PC-3 (cell line): ENCODE measurements around the gene SLC38A2. TPM values are rescaled to one million over a fixed set of nuclear protein-coding genes. Genes with fewer than 3 reads are reported as not detected.
A peak's percentile ranks its signal among the peaks of the same experiment; 100 is the strongest.

ENCODE experiments used
- ATAC-seq: fragments of 200-7000 bp; cut with Tn5 transposase; 2 replicates; pipeline ENCODE4 v1.9.1; 2020; ENCODE audit warnings: mild to moderate bottlenecking, moderate library complexity
- BruUV-seq: library from RNA; stranded (reverse); fragments of 400-500 nt; replicated peaks from 2 replicates; lab custom pipeline; 2021; lab: Mats Ljungman, UMichigan
- CTCF ChIA-PET: fragments of 300-600 bp; sonication (Branson Sonifier 250); formaldehyde crosslinking; loops from one replicate; lab custom pipeline; 2022; ENCODE audit warnings: antibody characterized with exemption; lab: Charles Lee
- POLR2A ChIA-PET: fragments of 300-600 bp; sonication (Branson Sonifier 250); formaldehyde crosslinking; loops from one replicate; lab custom pipeline; 2022; ENCODE audit warnings: antibody characterized with exemption; ENCODE audit not compliant: unreplicated experiment; lab: Charles Lee
- DNase-seq: peaks from one replicate; pipeline ENCODE4 v3.0.0-alpha.2; 2015
- H2AFZ ChIP-seq: fragments of 300-600 bp; sonication (generic); 2 replicates; pipeline ENCODE4 v1.6.0; 2016; ENCODE audit warnings: antibody characterized with exemption, low read length
- H3F3A ChIP-seq: fragments of 300-600 bp; sonication (generic); one replicate; pipeline ENCODE4 v1.6.0; 2017; ENCODE audit warnings: antibody characterized with exemption, low read length, control low read depth, mild to moderate bottlenecking; ENCODE audit not compliant: unreplicated experiment
- H3K27ac ChIP-seq: fragments of 300-600 bp; sonication (generic); 2 replicates; pipeline ENCODE4 v1.5.1; 2016; ENCODE audit warnings: mild to moderate bottlenecking, low read length
- H3K27me3 ChIP-seq: fragments of 300-600 bp; sonication (generic); 2 replicates; pipeline ENCODE4 v1.6.1; 2016; ENCODE audit warnings: low read length, mixed read lengths
- H3K36me3 ChIP-seq: fragments of 300-600 bp; sonication (generic); 2 replicates; pipeline ENCODE4 v1.6.1; 2016; ENCODE audit warnings: low read depth, mixed run types, low read length, mixed read lengths
- H3K4me1 ChIP-seq: fragments of 300-600 bp; sonication (generic); 2 replicates; pipeline ENCODE4 v1.5.1; 2016; ENCODE audit warnings: low read length; ENCODE audit not compliant: insufficient read depth
- H3K4me2 ChIP-seq: fragments of 300-600 bp; sonication (generic); 2 replicates; pipeline ENCODE4 v1.6.0; 2016; ENCODE audit warnings: low read length
- H3K4me3 ChIP-seq: fragments of 300-600 bp; sonication (generic); 2 replicates; pipeline ENCODE4 v1.5.1; 2016; ENCODE audit warnings: mild to moderate bottlenecking, low read length, mixed read lengths
- H3K79me2 ChIP-seq: fragments of 300-600 bp; sonication (generic); 2 replicates; pipeline ENCODE4 v1.6.1; 2017; ENCODE audit warnings: low read length, mixed read lengths
- H3K9ac ChIP-seq: fragments of 300-600 bp; sonication (generic); 2 replicates; pipeline ENCODE4 v1.6.0; 2016; ENCODE audit warnings: mild to moderate bottlenecking, low read length
- H3K9me2 ChIP-seq: fragments of 300-600 bp; sonication (generic); replicated peaks from 2 replicates; pipeline ENCODE4 v1.6.1; 2016; ENCODE audit warnings: mixed run types, low read length, mixed read lengths
- H3K9me3 ChIP-seq: fragments of 300-600 bp; sonication (generic); 2 replicates; pipeline ENCODE4 v1.6.1; 2016; ENCODE audit warnings: low read length, mixed read lengths
- H4K20me1 ChIP-seq: fragments of 300-600 bp; sonication (generic); 2 replicates; pipeline ENCODE4 v1.6.1; 2016; ENCODE audit warnings: low read length, mixed read lengths
- CTCF ChIP-seq: fragments of 300-600 bp; sonication (generic); conservative IDR thresholded peaks from 2 replicates; pipeline ENCODE4 v1.5.1; 2017; ENCODE audit warnings: antibody characterized with exemption, low read depth, mild to moderate bottlenecking, low read length
- EZH2 ChIP-seq: fragments of 300-600 bp; sonication (generic); IDR thresholded peaks from one replicate; pipeline ENCODE4 v1.6.1; 2017; ENCODE audit warnings: antibody characterized with exemption, mild to moderate bottlenecking, low read length; ENCODE audit not compliant: unreplicated experiment
- EZH2phosphoT487 ChIP-seq: fragments of 300-600 bp; sonication (generic); IDR thresholded peaks from 2 replicates; pipeline ENCODE4 v1.6.1; 2018; ENCODE audit warnings: mild to moderate bottlenecking, antibody characterized with exemption, low read length, borderline replicate concordance
- intact Hi-C: fragments of 100-400 bp; cut with micrococcal nuclease; formaldehyde crosslinking; loops from 2 replicates; pipeline ENCODE4 v1.9.0; 2023
- total RNA-seq: library from RNA; depleted of rRNA; stranded (reverse); fragments of >200 nt; gene quantifications from 2 replicates; pipeline ENCODE4 v1.2.3, GENCODE V29; 2014

The SLC38A2 gene
- total RNA-seq, 1 experiment from 2014 or later, result 214 TPM

- 0 out of 2 replicates have a peak overlapping the region, but pooled peaks have one; percentile 39 for H2AFZ ChIP-seq
- H3K9me3 ChIP-seq, result no peaks in the 10 kb centered on the region
- H3F3A ChIP-seq, result peaks cover 21% of the 10 kb centered on the region
- peak overlapping the region; percentile 94 for H3K27ac ChIP-seq
- peaks cover 82% of the 10 kb centered on the region for H3K4me1 ChIP-seq
- no peaks in the 10 kb centered on the region for H3K27me3 ChIP-seq
- TF ChIP-seq EZH2 (no peak), EZH2phosphoT487 (no peak), CTCF (no peak)
- H3K4me2 ChIP-seq, result peak overlapping the region; percentile 89
- peaks cover 29% of the 10 kb centered on the region for H3K79me2 ChIP-seq
- no peaks in the 10 kb centered on the region for H3K36me3 ChIP-seq
- no TSS peak for BruUV-seq
- no peak for ATAC-seq
- ChIA-PET POLR2A (interaction anchor here (0.5 to 1.8 kb wide), 11 partner anchors 11 to 400 kb away, joined by 3 to 14 read pairs (median 4); partner anchors contain the start of gene SLC38A1), CTCF (interaction anchor here (0.6 to 1.9 kb wide), 2 partner anchors 44 to 274 kb away, joined by 4 to 5 read pairs; no protein-coding TSS in a partner anchor)
- H3K4me3 ChIP-seq, result peak overlapping the region; percentile 55
- no peaks in the 10 kb centered on the region for H4K20me1 ChIP-seq
- peak overlapping the region; percentile 61 for H3K9ac ChIP-seq
- peak; percentile 56 for DNase-seq
- intact Hi-C loops, result loop anchor here (1.0 to 5.0 kb wide), 8 partner anchors 16 to 635 kb away; no protein-coding TSS in a partner anchor
- H3K9me2 ChIP-seq, result no peaks in the 10 kb centered on the region
Measured at GRCh38 chr12:46386877-46387629, 14.5 kb upstream of the SLC38A2 start.

GRCh38 chr12:46386360-46386867 is 13.8 kb upstream of the SLC38A2 start:
- no TSS peak for BruUV-seq
- Histone ChIP-seq H3K9me2 (no peaks in the 10 kb centered on the region), H3K4me3 (peak overlapping the region; percentile 77; the same call in 1 of the 2 replicates), H3K4me1 (peaks cover 77% of the 10 kb centered on the region), H3K4me2 (peak overlapping the region; percentile 89), H3K27ac (peak overlapping the region; percentile 94), H2AFZ (no peak overlapping the region), H3F3A (peaks cover 21% of the 10 kb centered on the region), H3K9ac (peak overlapping the region; percentile 96), H4K20me1 (no peaks in the 10 kb centered on the region), H3K79me2 (peaks cover 29% of the 10 kb centered on the region), H3K36me3 (no peaks in the 10 kb centered on the region), H3K9me3 (no peaks in the 10 kb centered on the region), H3K27me3 (no peaks in the 10 kb centered on the region)
- DNase-seq, result peak; percentile 96
- TF ChIP-seq CTCF (no peak), EZH2phosphoT487 (no peak), EZH2 (no peak)
- ChIA-PET CTCF (interaction anchor here (1.9 kb wide), 1 partner anchor 275 kb away, joined by 4 read pairs; no protein-coding TSS in a partner anchor), POLR2A (interaction anchor here (0.5 to 1.8 kb wide), 11 partner anchors 11 to 400 kb away, joined by 3 to 14 read pairs (median 4); partner anchors contain the start of gene SLC38A1)
- intact Hi-C loops, result loop anchor here (1.0 to 5.0 kb wide), 7 partner anchors 16 to 636 kb away; no protein-coding TSS in a partner anchor
- peak; percentile 14 for ATAC-seq
